Measurements from ENCODE around the gene NRIP2. TPM values are rescaled to one million over a fixed set of nuclear protein-coding genes. Genes with fewer than 3 reads are reported as not detected.

NRIP2 gene
- total RNA-seq, 2 experiments from 2014 or later = not detected

DNA sequence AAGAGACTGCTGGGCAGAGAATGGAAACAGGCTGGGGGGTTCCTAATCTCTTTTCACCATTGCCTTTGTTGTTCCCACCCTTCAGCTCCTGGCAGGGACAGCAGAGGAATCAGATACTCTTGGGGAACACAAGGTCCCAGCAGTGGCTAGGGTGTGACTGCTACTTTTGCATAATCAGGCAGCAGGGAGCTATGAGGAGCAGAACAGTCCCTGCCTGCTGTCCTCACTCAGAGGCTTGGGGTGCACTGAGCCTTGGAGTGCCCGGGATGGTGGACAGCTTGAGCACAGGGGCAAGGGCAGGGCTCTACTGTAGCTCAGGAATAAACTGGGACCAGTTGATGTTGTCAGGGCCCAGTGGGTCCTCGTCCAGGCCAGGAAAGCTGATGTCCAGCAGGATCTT is 23.5 kb upstream of the NRIP2 start:
- H3K27me3 ChIP-seq (ENCODE audit: control insufficient read depth in 1 of 2, insufficient read depth in 2 of 2, low read length in 2 of 2) = no peaks in the 10 kb centered on the region
- intact Hi-C loops (cut with DNase I, micrococcal nuclease) = loop anchor here in 1 of 2 experiments (10.0 kb wide), 1 partner anchor 416 kb away; no protein-coding TSS in a partner anchor
- Mint-ChIP-seq H3K27me3 (no peaks in the 10 kb centered on the region), H3K27ac (no peak overlapping the region), H3K36me3 (ENCODE audit: low read depth) (peaks cover 15% of the 10 kb centered on the region), H3K4me3 (no peak overlapping the region), H3K4me1 (ENCODE audit: low read depth) (no peaks in the 10 kb centered on the region), H3K9me3 (no peaks in the 10 kb centered on the region)
- ATAC-seq (ENCODE audit: poor library complexity) = no peak
- no peak for DNase-seq
- no peak overlapping the region for H3K27ac ChIP-seq (ENCODE audit: low read depth in 1 of 2, low read length in 2 of 2)
- peaks cover 23% of the 10 kb centered on the region for H3K36me3 ChIP-seq (ENCODE audit: insufficient read depth, low read length)
- H3K4me3 ChIP-seq (ENCODE audit: low read length) = no peak overlapping the region
- ChIA-PET CTCF (no interaction called here), POLR2A (no interaction called here)
- H3K9me3 ChIP-seq (ENCODE audit: control insufficient read depth in 1 of 2, insufficient read depth in 1 of 2, low read length in 2 of 2) = no peaks in the 10 kb centered on the region
- peaks cover 2% of the 10 kb centered on the region for H3K4me1 ChIP-seq (ENCODE audit: insufficient read depth, low read length)
- TF ChIP-seq, protein P1, sequence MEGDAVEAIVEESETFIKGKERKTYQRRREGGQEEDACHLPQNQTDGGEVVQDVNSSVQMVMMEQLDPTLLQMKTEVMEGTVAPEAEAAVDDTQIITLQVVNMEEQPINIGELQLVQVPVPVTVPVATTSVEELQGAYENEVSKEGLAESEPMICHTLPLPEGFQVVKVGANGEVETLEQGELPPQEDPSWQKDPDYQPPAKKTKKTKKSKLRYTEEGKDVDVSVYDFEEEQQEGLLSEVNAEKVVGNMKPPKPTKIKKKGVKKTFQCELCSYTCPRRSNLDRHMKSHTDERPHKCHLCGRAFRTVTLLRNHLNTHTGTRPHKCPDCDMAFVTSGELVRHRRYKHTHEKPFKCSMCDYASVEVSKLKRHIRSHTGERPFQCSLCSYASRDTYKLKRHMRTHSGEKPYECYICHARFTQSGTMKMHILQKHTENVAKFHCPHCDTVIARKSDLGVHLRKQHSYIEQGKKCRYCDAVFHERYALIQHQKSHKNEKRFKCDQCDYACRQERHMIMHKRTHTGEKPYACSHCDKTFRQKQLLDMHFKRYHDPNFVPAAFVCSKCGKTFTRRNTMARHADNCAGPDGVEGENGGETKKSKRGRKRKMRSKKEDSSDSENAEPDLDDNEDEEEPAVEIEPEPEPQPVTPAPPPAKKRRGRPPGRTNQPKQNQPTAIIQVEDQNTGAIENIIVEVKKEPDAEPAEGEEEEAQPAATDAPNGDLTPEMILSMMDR (IDR thresholded peaks at IDR 0.05) = no peak

DNA sequence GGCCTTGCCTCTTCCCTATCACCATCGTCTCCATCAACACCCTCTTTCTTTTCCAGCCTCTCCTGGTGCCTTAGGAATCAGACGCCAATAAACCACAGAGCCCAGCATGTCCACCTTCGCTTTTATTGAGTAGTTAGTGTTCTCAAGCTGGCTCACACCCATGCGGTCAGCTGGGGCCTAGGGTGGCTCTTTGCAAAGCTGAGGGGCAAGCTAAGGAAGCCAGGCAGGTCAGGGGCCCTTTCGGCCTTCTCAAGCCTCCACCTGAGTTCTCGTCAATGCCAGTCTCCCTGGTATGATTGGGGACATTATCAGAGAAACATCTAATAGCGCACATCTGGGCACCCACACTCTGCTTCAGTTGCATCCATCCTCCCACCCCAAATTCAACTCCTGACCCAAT is 22.7 kb upstream of the NRIP2 start:
- H3K27ac Mint-ChIP-seq = no peak overlapping the region
- TF ChIP-seq, protein P1 (IDR thresholded peaks at IDR 0.05) = no peak

GRCh38 chr12:2857021-2857431 is 22.2 kb upstream of the NRIP2 start, which contains the start of gene TEX52:
Gene TEX52, minus strand, starts transcription at chr12:2857039. Its CDS starts 13 bp downstream, at chr12:2857026.
- H3K4me3 ChIP-seq (ENCODE audit: low read length) = no peak within 1 kb of the TSS
- H3K36me3 ChIP-seq (ENCODE audit: insufficient read depth, low read length) = peaks cover 23% of the 10 kb centered on the region
- H3K9me3 ChIP-seq (ENCODE audit: control insufficient read depth in 1 of 2, insufficient read depth in 1 of 2, low read length in 2 of 2) = no peaks in the 10 kb centered on the region
- no peaks in the 10 kb centered on the region for H3K9me3 Mint-ChIP-seq
- H3K27ac Mint-ChIP-seq = no peak within 1 kb of the TSS
- POLR2A ChIA-PET = no interaction called here
- no peak within 1 kb of the TSS for H3K4me3 Mint-ChIP-seq
- intact Hi-C loops (cut with DNase I, micrococcal nuclease) = loop anchor here in 1 of 2 experiments (10.0 kb wide), 1 partner anchor 418 kb away; no protein-coding TSS in a partner anchor
- peaks cover 2% of the 10 kb centered on the region for H3K4me1 ChIP-seq (ENCODE audit: insufficient read depth, low read length)
- TF ChIP-seq, protein P1 (IDR thresholded peaks at IDR 0.05) = no peak
- CTCF ChIA-PET = no interaction called here
- ATAC-seq (ENCODE audit: poor library complexity) (no peak), DNase-seq (no peak)
- H3K27me3 ChIP-seq (ENCODE audit: control insufficient read depth in 1 of 2, insufficient read depth in 2 of 2, low read length in 2 of 2) = no peaks in the 10 kb centered on the region
- H3K27me3 Mint-ChIP-seq = no peaks in the 10 kb centered on the region
- H3K36me3 Mint-ChIP-seq (ENCODE audit: low read depth) = peaks cover 15% of the 10 kb centered on the region
- H3K4me1 Mint-ChIP-seq (ENCODE audit: low read depth) = no peaks in the 10 kb centered on the region
- H3K27ac ChIP-seq (ENCODE audit: low read depth in 1 of 2, low read length in 2 of 2) = no peak within 1 kb of the TSS

More for the DNA sequence above, 22.7 kb upstream of the NRIP2 start:
- H3K9me3 Mint-ChIP-seq = no peaks in the 10 kb centered on the region
- peaks cover 2% of the 10 kb centered on the region for H3K4me1 ChIP-seq (ENCODE audit: insufficient read depth, low read length)
- H3K27me3 Mint-ChIP-seq = no peaks in the 10 kb centered on the region
- CTCF ChIA-PET = no interaction called here
- H3K27ac ChIP-seq (ENCODE audit: low read depth in 1 of 2, low read length in 2 of 2) = no peak overlapping the region
- H3K27me3 ChIP-seq (ENCODE audit: control insufficient read depth in 1 of 2, insufficient read depth in 2 of 2, low read length in 2 of 2) = no peaks in the 10 kb centered on the region
- no peaks in the 10 kb centered on the region for H3K4me1 Mint-ChIP-seq (ENCODE audit: low read depth)
- no peak overlapping the region for H3K4me3 Mint-ChIP-seq
- DNase-seq (no peak), ATAC-seq (ENCODE audit: poor library complexity) (no peak)
- intact Hi-C loops (cut with DNase I, micrococcal nuclease) = loop anchor here in 1 of 2 experiments (10.0 kb wide), 1 partner anchor 417 kb away; no protein-coding TSS in a partner anchor
- H3K36me3 Mint-ChIP-seq (ENCODE audit: low read depth) = peaks cover 15% of the 10 kb centered on the region
- H3K4me3 ChIP-seq (ENCODE audit: low read length) = no peak overlapping the region
- H3K9me3 ChIP-seq (ENCODE audit: control insufficient read depth in 1 of 2, insufficient read depth in 1 of 2, low read length in 2 of 2) = no peaks in the 10 kb centered on the region
- H3K36me3 ChIP-seq (ENCODE audit: insufficient read depth, low read length) = peaks cover 23% of the 10 kb centered on the region
- POLR2A ChIA-PET = interaction anchor here (0.6 kb wide), 1 partner anchor 10 kb away, joined by 3 read pairs; no protein-coding TSS in a partner anchor
